Breast epithelium (tissue), 4 donors: Measurements from ENCODE around the gene SYTL3. TPM values are rescaled to one million over a fixed set of nuclear protein-coding genes. Genes with fewer than 3 reads are reported as not detected.

Experiments used
- DNase-seq, 2 donors: peaks; one replicate each; pipeline ENCODE4 v3.0.0-alpha.2; 2019; ENCODE audit warnings: low spot score in 2 of 2
- H3K27ac ChIP-seq, 2 donors: fragments of 200-600 bp; sonication (generic) in 1 of 2; one replicate each; pipeline ENCODE4 v1.5.1; 2016 to 2019; ENCODE audit warnings: mild to moderate bottlenecking in 1 of 2
- H3K27me3 ChIP-seq, 2 donors: fragments of 200-600 bp; sonication (generic) in 1 of 2; one replicate each; pipeline versions ENCODE4 v1.5.1 to v1.6.0; 2017 to 2019; ENCODE audit warnings: control low read depth in 1 of 2, mild to moderate bottlenecking in 1 of 2
- H3K36me3 ChIP-seq: fragments of 200-600 bp; one replicate; pipeline ENCODE4 v1.5.1; 2019
- H3K4me1 ChIP-seq, 2 donors: fragments of 200-600 bp; sonication (generic); one replicate each; pipeline ENCODE4 v1.5.1; 2016 to 2019; ENCODE audit warnings: control low read depth in 1 of 2
- H3K4me3 ChIP-seq, 3 donors: fragments of 200-600 bp; sonication (generic); 1 replicate in 2 of 3; 2 replicates in 1 of 3; pipeline ENCODE4 v1.5.1; 2016 to 2019; ENCODE audit warnings: mild to moderate bottlenecking in 3 of 3, moderate library complexity in 2 of 3
- H3K9me3 ChIP-seq, 2 donors: fragments of 200-600 bp; sonication (generic) in 1 of 2; one replicate each; pipeline ENCODE4 v1.5.1; 2016 to 2019; ENCODE audit warnings: control low read depth in 1 of 2
- POLR2A ChIP-seq: fragments of 450-650 bp; IDR thresholded peaks from one replicate; pipeline ENCODE4 v1.6.1; 2016; ENCODE audit warnings: antibody characterized with exemption, mild to moderate bottlenecking, moderate library complexity
- POLR2AphosphoS5 ChIP-seq, 3 donors: sonication (generic); formaldehyde crosslinking; IDR thresholded peaks; one replicate each; pipeline ENCODE4 v1.6.1; 2017; ENCODE audit warnings: antibody characterized with exemption in 3 of 3
- intact Hi-C: fragments of 100-400 bp; cut with DNase I; formaldehyde crosslinking; loops from one replicate; pipeline ENCODE4 v1.15.1; 2023; ENCODE audit warnings: low total_unique reads
- total RNA-seq, 3 donors: library from RNA; depleted of rRNA; stranded (reverse); fragments of >200 nt; gene quantifications; one replicate each; pipeline ENCODE4 v1.1.0, GENCODE V29; 2016
- TF ChIP-seq, protein P1 (sequence below), 3 donors: fragments of 450-650 bp; IDR thresholded peaks; one replicate each; pipeline ENCODE4 v1.5.1; 2016 to 2017; ENCODE audit warnings: antibody characterized with exemption in 3 of 3, mild to moderate bottlenecking in 3 of 3, moderate library complexity in 3 of 3

SYTL3 gene
- total RNA-seq, 3 donors from 2014 or later: 5.2 to 8.0 (median 7.5) TPM

DNA sequence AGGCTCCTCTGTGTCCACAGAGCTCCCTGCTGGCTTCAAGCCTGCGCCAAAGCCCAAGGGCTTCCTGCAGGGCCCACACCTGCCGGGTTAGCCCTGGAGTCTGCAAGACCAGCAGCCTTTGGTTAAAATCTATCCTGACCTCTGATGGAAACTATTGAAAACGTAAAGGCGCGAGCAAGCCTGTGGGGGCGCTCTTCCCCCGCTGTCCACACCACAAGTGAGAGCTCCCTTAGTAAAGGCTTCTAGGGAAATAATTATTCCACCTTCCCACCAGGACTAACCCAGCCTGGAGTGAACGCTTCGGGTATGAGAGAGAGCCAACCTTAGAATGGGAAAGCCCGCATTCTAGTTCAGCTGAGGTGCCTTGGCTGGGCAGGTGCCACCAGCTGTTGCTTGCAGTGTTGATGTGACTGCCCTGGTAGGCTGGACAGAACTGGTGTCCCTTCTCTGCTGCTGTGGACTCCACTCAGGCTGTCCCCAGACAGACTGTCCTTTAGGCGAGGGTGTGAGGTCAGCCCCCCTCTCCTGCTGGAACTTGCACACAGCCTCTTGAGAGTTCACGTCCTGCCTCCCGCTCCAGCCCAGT lies 68.7 kb downstream of the SYTL3 start:
- TF ChIP-seq POLR2AphosphoS5 (IDR thresholded peaks at IDR 0.05) (no peak), POLR2A (no peak)
- TF ChIP-seq, protein P1, sequence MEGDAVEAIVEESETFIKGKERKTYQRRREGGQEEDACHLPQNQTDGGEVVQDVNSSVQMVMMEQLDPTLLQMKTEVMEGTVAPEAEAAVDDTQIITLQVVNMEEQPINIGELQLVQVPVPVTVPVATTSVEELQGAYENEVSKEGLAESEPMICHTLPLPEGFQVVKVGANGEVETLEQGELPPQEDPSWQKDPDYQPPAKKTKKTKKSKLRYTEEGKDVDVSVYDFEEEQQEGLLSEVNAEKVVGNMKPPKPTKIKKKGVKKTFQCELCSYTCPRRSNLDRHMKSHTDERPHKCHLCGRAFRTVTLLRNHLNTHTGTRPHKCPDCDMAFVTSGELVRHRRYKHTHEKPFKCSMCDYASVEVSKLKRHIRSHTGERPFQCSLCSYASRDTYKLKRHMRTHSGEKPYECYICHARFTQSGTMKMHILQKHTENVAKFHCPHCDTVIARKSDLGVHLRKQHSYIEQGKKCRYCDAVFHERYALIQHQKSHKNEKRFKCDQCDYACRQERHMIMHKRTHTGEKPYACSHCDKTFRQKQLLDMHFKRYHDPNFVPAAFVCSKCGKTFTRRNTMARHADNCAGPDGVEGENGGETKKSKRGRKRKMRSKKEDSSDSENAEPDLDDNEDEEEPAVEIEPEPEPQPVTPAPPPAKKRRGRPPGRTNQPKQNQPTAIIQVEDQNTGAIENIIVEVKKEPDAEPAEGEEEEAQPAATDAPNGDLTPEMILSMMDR (IDR thresholded peaks at IDR 0.05): no peak
- Histone ChIP-seq H3K9me3 (no peaks in the 10 kb centered on the region), H3K4me1 (no peaks in the 10 kb centered on the region), H3K27ac (no peak overlapping the region), H3K36me3 (no peaks in the 10 kb centered on the region), H3K4me3 (no peak overlapping the region), H3K27me3 (no peaks in the 10 kb centered on the region)
- DNase-seq: no peak
- intact Hi-C loops: no loop called here

DNA sequence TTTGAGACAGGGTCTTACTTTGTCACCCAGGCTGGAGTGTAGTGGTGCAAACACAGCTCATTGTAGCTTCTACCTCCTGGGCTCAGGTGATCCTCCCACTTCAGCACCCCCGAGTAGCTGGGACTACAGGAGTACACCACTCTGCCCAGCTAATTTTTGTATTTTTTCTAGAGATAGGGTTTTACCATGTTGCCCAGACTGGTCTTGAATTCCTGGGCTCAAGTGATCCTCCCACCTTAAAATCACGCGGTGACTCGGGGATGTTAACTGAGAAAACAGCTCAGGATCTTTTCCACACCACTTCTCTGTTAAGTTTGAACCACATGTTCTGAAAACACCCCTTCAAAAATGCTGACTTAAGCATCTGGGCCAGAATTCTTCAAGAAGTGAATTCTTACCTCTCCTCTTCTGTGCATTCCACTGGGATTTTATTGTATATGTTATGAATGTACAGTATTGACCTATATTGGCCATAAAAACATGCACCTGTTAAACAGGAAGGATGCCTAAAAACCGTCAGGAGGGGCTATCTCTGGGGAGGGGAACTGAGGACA lies 72.4 kb downstream of the SYTL3 start:
- intact Hi-C loops: no loop called here

DNA sequence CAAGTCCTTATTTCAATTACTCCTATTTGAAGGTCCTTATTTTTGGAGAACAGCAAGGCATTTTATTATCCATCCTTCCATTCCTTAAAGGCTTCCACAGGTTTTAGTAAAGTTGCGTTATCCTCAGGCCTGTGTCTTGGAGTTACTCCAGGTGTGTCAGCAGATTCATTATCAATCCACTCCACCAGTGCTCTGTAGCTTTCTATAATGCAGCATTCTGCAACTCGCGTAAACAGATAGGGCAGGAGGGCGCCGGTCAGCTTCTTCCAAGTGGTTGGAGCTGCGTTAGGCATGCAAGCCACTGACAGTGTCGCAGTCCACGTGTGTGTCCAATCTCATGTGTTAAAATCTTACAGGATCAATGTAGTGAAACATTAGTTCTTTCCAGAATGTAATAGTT lies 75.8 kb downstream of the SYTL3 start:
- TF ChIP-seq, protein P1 (IDR thresholded peaks at IDR 0.05): no peak
- TF ChIP-seq POLR2AphosphoS5 (IDR thresholded peaks at IDR 0.05) (no peak), POLR2A (no peak)
- no peaks in the 10 kb centered on the region for H3K36me3 ChIP-seq
- intact Hi-C loops: no loop called here

More for the DNA sequence above, 72.4 kb downstream of the SYTL3 start:
- H3K36me3 ChIP-seq: no peaks in the 10 kb centered on the region
- no peaks in the 10 kb centered on the region for H3K4me1 ChIP-seq
- no peak overlapping the region for H3K27ac ChIP-seq
- no peak overlapping the region for H3K4me3 ChIP-seq
- TF ChIP-seq POLR2AphosphoS5 (IDR thresholded peaks at IDR 0.05): no peak
- TF ChIP-seq POLR2A: no peak
- TF ChIP-seq, protein P1 (IDR thresholded peaks at IDR 0.05): no peak
- no peaks in the 10 kb centered on the region for H3K27me3 ChIP-seq
- no peaks in the 10 kb centered on the region for H3K9me3 ChIP-seq
- DNase-seq: no peak

DNA sequence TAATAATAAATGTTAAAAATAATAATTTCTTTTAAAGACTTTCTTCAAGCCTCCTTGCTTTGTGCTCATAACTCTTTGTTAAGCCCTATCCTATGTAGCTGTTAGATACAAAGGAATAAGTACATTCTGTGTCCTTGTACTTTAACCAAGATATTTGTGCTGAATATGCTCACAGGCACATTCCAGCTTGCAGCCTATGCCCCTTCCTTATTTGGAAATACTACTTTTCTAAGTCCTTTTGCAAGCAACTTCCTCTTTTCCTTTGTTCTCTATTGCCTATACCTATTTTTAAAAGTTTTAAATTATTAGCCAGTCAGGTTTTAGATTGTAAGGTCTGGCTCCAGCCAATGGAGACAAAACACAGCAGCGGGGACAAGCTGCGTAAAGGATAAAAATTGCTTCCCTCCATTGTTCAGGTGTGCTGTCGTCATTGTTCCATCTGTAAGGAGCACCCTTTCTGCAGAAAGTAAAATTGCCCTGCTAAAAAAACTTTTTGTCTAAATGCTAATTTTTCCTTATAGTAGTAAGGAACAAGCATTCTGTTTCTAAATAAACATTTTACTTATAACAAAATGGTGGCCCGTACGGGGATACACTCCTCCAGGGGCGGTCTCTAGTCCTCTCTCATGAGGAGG lies 80.2 kb downstream of the SYTL3 start:
- TF ChIP-seq, protein P1 (IDR thresholded peaks at IDR 0.05): no peak
- TF ChIP-seq POLR2AphosphoS5 (IDR thresholded peaks at IDR 0.05) (no peak), POLR2A (no peak)
- H3K36me3 ChIP-seq: no peaks in the 10 kb centered on the region
- no peak for DNase-seq
- peaks cover 0 to 9% of the 10 kb centered on the region in 2 donors for H3K9me3 ChIP-seq
- no peak overlapping the region for H3K27ac ChIP-seq
- no peak overlapping the region for H3K4me3 ChIP-seq
- no peaks in the 10 kb centered on the region for H3K27me3 ChIP-seq
- H3K4me1 ChIP-seq: no peaks in the 10 kb centered on the region
- intact Hi-C loops: no loop called here

More for the DNA sequence above, 75.8 kb downstream of the SYTL3 start:
- no peaks in the 10 kb centered on the region for H3K27me3 ChIP-seq
- H3K27ac ChIP-seq: no peak overlapping the region
- H3K4me3 ChIP-seq: no peak overlapping the region
- H3K4me1 ChIP-seq: no peaks in the 10 kb centered on the region
- no peak for DNase-seq
- H3K9me3 ChIP-seq: no peaks in the 10 kb centered on the region

DNA sequence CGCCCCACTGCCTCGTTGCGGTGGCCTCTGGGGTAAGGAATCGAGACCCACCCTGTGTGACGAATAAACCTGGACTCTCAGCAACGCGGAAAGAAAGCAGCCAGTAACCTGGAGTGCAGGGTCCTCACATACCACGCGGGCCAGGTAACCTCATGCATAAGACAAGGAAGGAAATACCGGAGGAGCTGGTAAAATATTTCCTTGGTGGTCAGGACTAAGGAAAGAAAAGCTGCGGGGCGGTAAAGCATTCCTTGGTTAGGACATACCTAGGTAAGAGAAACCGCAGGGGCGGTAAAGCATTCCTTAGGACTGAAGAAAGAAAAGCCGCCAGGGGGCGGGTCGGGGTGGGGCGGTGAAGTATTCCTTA lies 80.7 kb downstream of the SYTL3 start:
- intact Hi-C loops: no loop called here
- DNase-seq: no peak

More for the DNA sequence above, 80.7 kb downstream of the SYTL3 start:
- no peak overlapping the region for H3K27ac ChIP-seq
- no peak for TF ChIP-seq POLR2A
- TF ChIP-seq, protein P1 (IDR thresholded peaks at IDR 0.05): no peak
- TF ChIP-seq POLR2AphosphoS5 (IDR thresholded peaks at IDR 0.05): no peak
- no peak overlapping the region for H3K4me3 ChIP-seq
- no peaks in the 10 kb centered on the region for H3K36me3 ChIP-seq
- H3K9me3 ChIP-seq: peaks cover 0 to 9% of the 10 kb centered on the region in 2 donors
- H3K27me3 ChIP-seq: no peaks in the 10 kb centered on the region
- no peaks in the 10 kb centered on the region for H3K4me1 ChIP-seq
